Stimulated activated CD4-positive, alpha-beta T cell treated with anti-CD3 and anti-CD28 coated beads, Interleukin-12 subunit alpha, Interleukin-12 subunit beta, amount 100 ng/mL, for 24 hours (primary cell): ENCODE measurements around the gene AMOTL1.
"Not testable (repeated sequence)": the region's sequence is repeated elsewhere in the genome, so short reads cannot be mapped to it uniquely, and the experiment has no call there.

Experiments
- DNase-seq, 2 experiments: peaks; one replicate each; pipeline ENCODE4 v3.0.0-alpha.2; 2020; ENCODE audit warnings: low read depth in 2 of 2

Gene AMOTL1

GRCh38 chr11:94821439-94821838 lies 53.3 kb downstream of the AMOTL1 start:
- no peak for DNase-seq

GRCh38 chr11:94822080-94822479 lies 53.9 kb downstream of the AMOTL1 start:
- no peak for DNase-seq

GRCh38 chr11:94823102-94823732 lies 55.1 kb downstream of the AMOTL1 start:
- no peak for DNase-seq

- no peak for DNase-seq
These were observed 56.9 kb downstream of the AMOTL1 start for GRCh38 chr11:94825031-94825430.

- no peak for DNase-seq
These were observed 57.3 kb downstream of the AMOTL1 start for GRCh38 chr11:94825481-94825880.

- DNase-seq, result no peak
These were observed 58.3 kb downstream of the AMOTL1 start for GRCh38 chr11:94826415-94826814.

DNA sequence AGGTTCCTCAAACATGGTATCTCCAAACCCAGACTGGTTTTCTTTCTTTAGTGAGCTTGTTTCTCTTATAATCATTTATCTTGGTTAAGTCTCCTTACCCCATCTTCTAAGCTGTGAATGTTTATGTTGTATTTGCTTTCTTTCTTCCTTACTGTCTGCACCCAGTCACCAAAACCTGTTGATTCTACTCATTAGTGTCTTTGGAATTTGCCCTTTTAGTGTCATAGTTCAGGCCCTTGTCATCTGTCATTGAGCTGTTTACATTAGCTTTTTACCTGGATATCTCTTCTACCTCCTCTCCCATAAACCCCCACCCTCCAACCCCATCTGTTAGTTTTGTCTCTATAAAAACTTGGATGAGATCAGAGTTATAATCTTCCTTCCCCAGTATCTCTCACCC lies 59.9 kb downstream of the AMOTL1 start:
- no peak for DNase-seq

DNA sequence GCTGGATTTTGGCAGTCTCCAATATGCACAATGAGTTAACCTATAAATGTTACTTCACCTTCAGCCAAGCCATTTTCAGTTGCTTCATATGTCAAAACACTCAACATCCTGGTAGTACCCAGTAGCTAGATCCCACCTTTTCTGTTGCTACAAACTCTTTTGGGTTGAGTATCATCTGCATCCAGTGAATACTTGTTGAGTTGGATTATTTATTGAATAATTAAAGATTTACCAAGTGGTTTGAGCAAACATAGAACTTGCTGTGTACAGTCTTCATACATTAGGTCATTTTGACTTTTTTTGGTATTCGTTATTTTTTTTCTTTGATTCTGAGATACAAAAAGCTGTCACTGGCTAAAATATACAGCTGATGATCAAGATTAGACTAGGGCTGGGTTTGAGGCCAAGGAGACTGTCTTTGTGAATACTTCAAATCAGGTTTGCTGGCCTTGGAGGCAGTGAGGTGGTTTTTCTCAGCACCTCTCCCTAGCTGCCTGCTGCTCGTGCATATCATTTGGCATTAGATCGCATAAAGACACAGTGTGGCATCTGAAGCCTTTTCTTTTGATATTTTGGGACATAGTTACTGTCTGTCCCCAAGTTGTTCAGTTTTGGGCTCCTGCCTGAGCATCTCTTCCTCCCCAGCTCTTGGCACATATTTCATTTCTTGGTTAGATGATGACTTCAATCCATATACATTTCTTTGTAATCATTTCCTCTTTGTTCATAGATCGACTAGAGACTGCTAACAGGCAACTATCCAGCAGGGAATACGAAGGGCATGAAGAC lies 62.8 kb downstream of the AMOTL1 start:
- DNase-seq, result no peak

DNA sequence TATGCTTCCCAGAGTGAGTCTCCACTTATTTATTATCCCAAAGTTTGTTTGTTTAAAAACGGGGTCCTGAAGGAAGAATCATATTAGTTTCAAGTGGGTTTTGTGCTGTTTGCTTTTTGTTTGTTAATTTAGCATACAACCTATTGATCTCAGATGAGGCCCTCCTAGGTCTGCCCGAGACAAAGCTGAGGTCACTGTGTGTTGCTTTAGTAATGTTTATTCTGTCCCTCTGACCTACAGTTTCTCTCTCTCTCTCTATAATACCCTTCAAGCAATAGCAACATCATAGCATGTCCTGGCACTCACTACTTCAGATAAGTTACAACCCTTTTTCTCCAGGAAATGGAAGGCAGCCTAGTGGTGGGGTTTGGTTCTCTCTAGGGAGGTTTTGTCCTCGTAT lies 63.4 kb downstream of the AMOTL1 start:
- no peak for DNase-seq

GRCh38 chr11:94832604-94833235 lies 64.6 kb downstream of the AMOTL1 start:
- no peak for DNase-seq

DNA sequence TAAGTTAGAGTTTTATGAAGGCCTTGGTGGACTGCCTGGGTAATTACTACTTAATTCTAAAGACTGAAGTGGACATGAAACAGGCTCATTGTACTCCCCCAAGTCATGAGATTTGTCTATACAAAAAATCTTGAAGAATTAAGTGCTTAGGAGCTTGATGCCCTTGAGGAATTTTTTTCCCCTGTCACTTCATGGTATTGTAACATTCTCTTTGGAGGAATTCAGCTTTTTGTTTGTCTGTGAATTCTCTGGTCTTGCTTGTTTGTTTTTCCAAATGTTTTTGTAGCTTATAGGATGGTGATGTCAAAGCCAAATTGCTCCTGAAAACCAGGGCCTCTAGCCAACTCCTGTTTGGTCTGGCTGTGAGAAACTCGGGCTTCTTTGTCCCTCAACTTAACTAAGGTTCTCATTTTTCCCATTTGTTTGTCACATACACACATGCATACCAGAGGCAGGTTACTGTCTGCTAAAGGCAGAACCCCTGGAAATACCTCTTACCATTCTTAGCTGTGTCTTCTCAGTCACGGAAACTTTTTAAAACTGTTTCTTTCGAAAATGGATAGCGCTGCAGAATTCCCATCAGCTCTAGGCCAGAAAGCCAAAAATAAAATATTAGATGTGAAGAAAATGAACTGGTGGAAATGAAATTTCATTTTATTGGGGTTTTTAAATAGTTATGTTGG lies 66.9 kb downstream of the AMOTL1 start:
- DNase-seq, result no peak

GRCh38 chr11:94835594-94835927 lies 67.4 kb downstream of the AMOTL1 start:
- DNase-seq, result no peak

GRCh38 chr11:94837317-94837716 lies 69.2 kb downstream of the AMOTL1 start:
- DNase-seq, result no peak

DNA sequence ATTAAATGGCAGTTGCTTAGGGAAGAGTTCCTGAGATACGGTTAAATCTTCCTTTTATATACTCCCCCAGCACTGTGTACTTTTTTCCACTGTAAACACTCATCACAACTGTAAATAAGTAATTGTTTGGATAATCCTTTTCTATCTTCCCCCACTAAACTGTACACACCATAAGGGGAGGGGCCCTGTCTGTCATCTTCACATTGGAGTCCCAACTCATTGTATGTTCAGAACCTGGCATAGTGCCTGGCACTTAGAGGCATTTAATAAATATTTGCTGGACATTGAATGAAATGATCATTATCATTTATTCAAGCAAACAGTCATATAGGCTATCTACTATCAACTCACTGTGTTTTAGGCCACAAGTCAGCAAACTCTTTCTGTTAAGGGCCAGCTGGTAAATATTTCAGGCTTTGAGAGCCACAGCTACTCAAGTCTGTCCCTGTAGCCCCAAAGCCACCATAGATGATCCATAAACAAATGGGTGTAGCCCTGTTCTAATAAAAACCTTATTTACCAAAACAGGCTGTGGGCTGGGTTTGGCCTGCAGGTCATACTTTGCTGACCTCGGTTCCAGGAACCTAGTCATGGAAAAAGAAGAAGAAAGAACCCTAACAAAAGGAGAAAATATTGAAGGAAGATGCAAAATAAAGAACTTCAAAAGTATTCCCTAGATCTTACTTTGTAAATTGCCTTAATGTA lies 70.0 kb downstream of the AMOTL1 start:
- no peak for DNase-seq

DNA sequence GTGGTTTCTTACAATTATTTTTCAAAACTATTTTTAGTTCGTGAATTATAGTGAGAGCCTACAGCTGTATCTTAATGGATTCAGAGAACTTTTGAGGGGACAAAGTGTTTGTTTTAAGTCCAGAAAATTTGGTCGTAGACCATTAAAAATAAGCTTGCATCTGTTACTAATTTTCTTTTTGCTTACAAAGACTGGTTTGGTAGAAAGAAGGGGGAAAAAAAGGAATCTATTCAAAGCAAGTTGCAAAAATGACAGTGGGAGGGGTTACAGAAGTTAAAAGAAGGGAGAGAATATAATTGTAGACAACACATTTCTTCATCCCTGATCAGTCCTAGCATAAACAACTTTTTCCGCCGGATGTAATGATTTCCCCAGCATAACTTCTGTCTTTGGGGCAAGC lies 72.1 kb downstream of the AMOTL1 start:
- no peak for DNase-seq

DNA sequence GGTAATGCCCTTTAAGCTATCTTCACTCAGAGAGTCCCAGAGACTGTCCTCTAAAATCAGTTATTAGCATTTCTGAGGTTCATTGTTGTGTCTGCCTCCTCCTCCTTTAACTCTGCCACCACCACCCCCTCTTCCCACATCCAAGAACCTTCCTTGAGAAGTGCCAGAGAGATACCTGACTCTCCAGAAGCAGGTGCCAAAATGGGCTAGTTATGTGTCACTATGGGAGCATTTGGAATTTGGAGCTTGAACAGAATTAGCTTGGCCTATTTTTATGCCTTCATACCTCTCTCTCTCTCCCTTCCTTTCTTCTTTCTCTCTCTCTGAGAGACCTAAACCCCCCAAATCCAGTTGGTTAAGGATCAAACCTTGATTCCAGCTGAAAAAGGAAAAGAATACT lies 75.9 kb downstream of the AMOTL1 start:
- no peak for DNase-seq

DNA sequence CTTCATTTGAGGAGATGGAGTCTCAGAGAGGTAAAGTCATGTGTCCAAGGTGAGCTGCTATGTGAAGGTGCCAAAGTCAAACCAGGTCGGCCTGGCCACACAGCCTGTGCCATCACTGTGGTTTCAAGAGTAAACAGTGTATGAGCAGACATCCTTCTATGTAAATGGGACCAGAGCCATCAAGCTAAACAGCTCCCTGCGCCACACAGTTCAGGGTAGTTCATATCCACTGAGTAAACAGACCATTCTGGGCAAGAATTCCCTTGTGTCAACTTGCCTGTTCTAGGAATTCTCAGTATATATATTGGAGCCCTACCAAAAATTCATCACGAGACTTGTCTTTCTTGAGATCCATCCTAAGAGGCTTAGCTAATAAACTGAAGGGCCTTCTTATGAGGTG lies 77.5 kb downstream of the AMOTL1 start:
- no peak for DNase-seq

- no peak for DNase-seq
These were observed 81.7 kb downstream of the AMOTL1 start for GRCh38 chr11:94849839-94850238.

- DNase-seq, result no peak
These were observed 83.9 kb downstream of the AMOTL1 start for GRCh38 chr11:94851864-94852636.

DNA sequence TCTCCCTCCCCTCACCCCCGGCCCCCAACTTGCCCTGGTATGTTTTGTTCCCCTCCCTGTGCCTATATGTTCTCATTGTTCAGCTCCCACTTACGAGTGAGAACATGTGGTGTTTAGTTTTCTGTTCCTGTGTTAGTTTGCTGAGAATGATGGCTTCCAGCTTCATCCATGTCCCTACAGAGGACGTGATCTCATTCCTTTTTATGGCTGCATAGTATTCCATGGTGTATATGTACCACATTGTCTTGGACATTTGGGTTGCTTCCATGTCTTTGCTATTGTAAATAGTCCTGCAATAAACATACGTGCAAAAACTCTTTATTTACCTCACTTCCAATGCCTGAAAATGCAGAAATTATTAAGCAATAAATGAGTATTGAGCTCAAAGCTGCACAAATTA lies 85.1 kb downstream of the AMOTL1 start:
- not testable (repeated sequence) for DNase-seq

- DNase-seq, result no peak
These were observed 85.7 kb downstream of the AMOTL1 start for GRCh38 chr11:94853836-94854235.
